Upper lobe of left lung (tissue), 6 donors: ENCODE measurements around the gene WFDC1. TPM values are rescaled to one million over a fixed set of nuclear protein-coding genes. Genes with fewer than 3 reads are reported as not detected.

Experiments used
- ATAC-seq, 2 donors: fragments of 200-7000 bp; cut with Tn5 transposase; one replicate each; pipeline ENCODE4 v1.9.1; 2022; ENCODE audit warnings: mild to moderate bottlenecking in 2 of 2, moderate library complexity in 2 of 2; ENCODE audit not compliant: low FRiP score in 2 of 2
- DNase-seq, 2 donors: peaks; one replicate each; pipeline ENCODE4 v3.0.0-alpha.2; 2019 to 2020
- H3K27ac ChIP-seq, 4 donors: fragments of 200-600 bp; sonication (generic); one replicate each; pipeline ENCODE4 v1.5.1; 2016 to 2019
- H3K27me3 ChIP-seq, 4 donors: fragments of 200-600 bp; sonication (generic); one replicate each; pipeline ENCODE4 v1.5.1; 2017 to 2019
- H3K36me3 ChIP-seq, 4 donors: fragments of 200-600 bp; sonication (generic); one replicate each; pipeline ENCODE4 v1.5.1; 2016 to 2019
- H3K4me1 ChIP-seq, 4 donors: fragments of 200-600 bp; sonication (generic); one replicate each; pipeline ENCODE4 v1.5.1; 2018 to 2019
- H3K4me3 ChIP-seq, 4 donors: fragments of 200-600 bp; sonication (generic); one replicate each; pipeline ENCODE4 v1.5.1; 2017 to 2019; ENCODE audit warnings: mild to moderate bottlenecking in 2 of 4, moderate library complexity in 1 of 4
- H3K9me3 ChIP-seq, 4 donors: fragments of 200-600 bp; sonication (generic); one replicate each; pipeline ENCODE4 v1.5.1; 2018 to 2019
- CTCF ChIP-seq, 6 experiments: fragments of 450-650 bp in 4 of 6; fragments of 200-600 bp in 2 of 6; sonication (generic) in 2 of 6; IDR thresholded peaks; one replicate each; pipeline ENCODE4 v1.5.1; 2016 to 2019; ENCODE audit warnings: antibody characterized with exemption in 6 of 6
- EP300 ChIP-seq, 4 donors: sonication (generic); formaldehyde crosslinking; IDR thresholded peaks; one replicate each; pipeline ENCODE4 v1.5.1; 2017; ENCODE audit warnings: antibody characterized with exemption in 4 of 4, control low read depth in 2 of 4
- POLR2A ChIP-seq, 4 donors: fragments of 450-650 bp; IDR thresholded peaks; one replicate each; pipeline ENCODE4 v1.5.1; 2016 to 2017; ENCODE audit warnings: antibody characterized with exemption in 4 of 4, mild to moderate bottlenecking in 2 of 4
- POLR2AphosphoS5 ChIP-seq, 2 donors: sonication (generic); formaldehyde crosslinking; IDR thresholded peaks; one replicate each; pipeline ENCODE4 v1.5.1; 2017; ENCODE audit warnings: antibody characterized with exemption in 2 of 2
- WGBS, 2 donors: methylation state at CpG; one replicate each; pipeline ENCODE4 v1.1.5; 2017 to 2018; 5-methylcytosine and 5-hydroxymethylcytosine counted together
- total RNA-seq, 6 donors: library from RNA; depleted of rRNA in 4 of 6; stranded (reverse); fragments of >200 nt in 4 of 6; gene quantifications; one replicate each; pipeline versions ENCODE4 v1.1.0 to v1.2.1, GENCODE V29; 2016 to 2021
- donor health status: DM: no; HTN: no; CAD: no; lungs with moderate emphysema.
- donor health status: DM: no; HTN: yes; CAD: no; lungs with severe emphysema.

WFDC1 gene
- total RNA-seq, 6 donors from 2014 or later: 3.5 to 63.0 (median 10.2) TPM

GRCh38 chr16:84283314-84284153 lies 11.1 kb upstream of the WFDC1 start:
- no peaks in the 10 kb centered on the region for H3K36me3 ChIP-seq
- WGBS, 2 donors: 79 to 80% methylated on average over 24 of the region's 24 CpGs
- ATAC-seq: no peak
- TF ChIP-seq POLR2A (IDR thresholded peaks at IDR 0.05) (no peak), POLR2AphosphoS5 (IDR thresholded peaks at IDR 0.05) (no peak), CTCF (IDR thresholded peaks at IDR 0.05) (no peak), EP300 (IDR thresholded peaks at IDR 0.05) (no peak)
- H3K27ac ChIP-seq: peak overlapping the region; percentile 41 to 92 (median 84)
- no peak for DNase-seq
- H3K9me3 ChIP-seq: no peaks in the 10 kb centered on the region
- H3K4me3 ChIP-seq: no peak overlapping the region
- peaks cover 33 to 40% (median 37%) of the 10 kb centered on the region in 4 donors for H3K4me1 ChIP-seq
- H3K27me3 ChIP-seq: no peaks in the 10 kb centered on the region

GRCh38 chr16:84284154-84284722 lies 10.4 kb upstream of the WFDC1 start:
- no peaks in the 10 kb centered on the region for H3K36me3 ChIP-seq
- peak overlapping the region; percentile 76 to 92 (median 84) for H3K27ac ChIP-seq
- H3K4me3 ChIP-seq: no peak overlapping the region
- ATAC-seq (peak; percentile 59 to 86), DNase-seq (peak in 1 of 2 donors; percentile 70)
- no peaks in the 10 kb centered on the region for H3K27me3 ChIP-seq
- TF ChIP-seq POLR2A (IDR thresholded peaks at IDR 0.05) (no peak), POLR2AphosphoS5 (IDR thresholded peaks at IDR 0.05) (peak; percentile 49 to 83), EP300 (IDR thresholded peaks at IDR 0.05) (peak in 2 of 4 donors; percentile 64 to 80), CTCF (IDR thresholded peaks at IDR 0.05) (no peak)
- H3K4me1 ChIP-seq: peaks cover 33 to 40% (median 37%) of the 10 kb centered on the region in 4 donors
- 50 to 58% methylated on average over 13 of the region's 13 CpGs for WGBS, 2 donors
- H3K9me3 ChIP-seq: no peaks in the 10 kb centered on the region

- Histone ChIP-seq H3K27me3 (no peaks in the 10 kb centered on the region), H3K36me3 (no peaks in the 10 kb centered on the region), H3K4me3 (no peak overlapping the region), H3K9me3 (no peaks in the 10 kb centered on the region), H3K4me1 (peaks cover 33 to 40% (median 37%) of the 10 kb centered on the region in 4 donors), H3K27ac (peak overlapping the region; percentile 76 to 92 (median 84))
- DNase-seq: peak in 1 of 2 donors; percentile 75
- ATAC-seq: peak in 1 of 2 donors; percentile 70
- TF ChIP-seq EP300 (IDR thresholded peaks at IDR 0.05): peak in 3 of 4 donors; percentile 74 to 100 (median 99)
- no peak for TF ChIP-seq POLR2A (IDR thresholded peaks at IDR 0.05)
- TF ChIP-seq CTCF (IDR thresholded peaks at IDR 0.05): no peak
- TF ChIP-seq POLR2AphosphoS5 (IDR thresholded peaks at IDR 0.05): peak; percentile 80 to 94
- WGBS, 2 donors: 47 to 58% methylated on average over 16 of the region's 16 CpGs
These were observed 8.0 kb upstream of the WFDC1 start for GRCh38 chr16:84286578-84287240.

- H3K4me3 ChIP-seq: no peak overlapping the region
- TF ChIP-seq CTCF (IDR thresholded peaks at IDR 0.05) (no peak), POLR2A (IDR thresholded peaks at IDR 0.05) (no peak), POLR2AphosphoS5 (IDR thresholded peaks at IDR 0.05) (no peak), EP300 (IDR thresholded peaks at IDR 0.05) (no peak)
- 81 to 83% methylated on average over 8 of the region's 8 CpGs for WGBS, 2 donors
- no peaks in the 10 kb centered on the region for H3K36me3 ChIP-seq
- no peaks in the 10 kb centered on the region for H3K9me3 ChIP-seq
- peaks cover 28 to 42% (median 34%) of the 10 kb centered on the region in 4 donors for H3K4me1 ChIP-seq
- ATAC-seq (no peak), DNase-seq (no peak)
- H3K27me3 ChIP-seq: no peaks in the 10 kb centered on the region
- H3K27ac ChIP-seq: peak overlapping the region in 2 of 4 donors; percentile 86 to 92
These were observed 5.8 kb upstream of the WFDC1 start for GRCh38 chr16:84288902-84289301.
